CD14-positive monocyte (primary cell): ENCODE results near the gene THSD7B. TPM values are rescaled to one million over a fixed set of nuclear protein-coding genes. Genes with fewer than 3 reads are reported as not detected.

Experiments
- DNase-seq, 3 donors: peaks; one replicate each; pipeline ENCODE4 v3.0.0-alpha.2; 2011 to 2022
- H2AFZ ChIP-seq: 2 replicates; pipeline ENCODE4 v1.6.0; 2012; ENCODE audit warnings: mild to moderate bottlenecking, low read depth, low read length, inconsistent platforms; ENCODE audit not compliant: insufficient read depth, poor library complexity, severe bottlenecking
- H3K27ac ChIP-seq, 2 donors: 1 replicate in 1 of 2; 2 replicates in 1 of 2; pipeline ENCODE4 v1.5.1; 2012 to 2013; ENCODE audit warnings: low read length in 2 of 2, control low read depth in 1 of 2, inconsistent platforms in 1 of 2, low read depth in 1 of 2, mild to moderate bottlenecking in 1 of 2
- H3K27me3 ChIP-seq, 2 donors: one replicate each; pipeline versions ENCODE4 v1.6.0 to v1.6.1; 2011 to 2013; ENCODE audit warnings: low read length in 2 of 2; ENCODE audit not compliant: control insufficient read depth in 2 of 2, insufficient read depth in 2 of 2
- H3K36me3 ChIP-seq, 2 donors: replicated peaks in 1 of 2; 1 replicate in 1 of 2; 2 replicates in 1 of 2; pipeline versions ENCODE4 v1.5.1 to v1.6.1; 2012 to 2013; ENCODE audit warnings: low read length in 2 of 2, control low read depth in 1 of 2, inconsistent platforms in 1 of 2, mild to moderate bottlenecking in 1 of 2; ENCODE audit not compliant: insufficient read depth in 2 of 2, control insufficient read depth in 1 of 2
- H3K4me1 ChIP-seq, 2 donors: 1 replicate in 1 of 2; 2 replicates in 1 of 2; pipeline versions ENCODE4 v1.5.1 to v1.6.1; 2012 to 2013; ENCODE audit warnings: low read length in 2 of 2, control low read depth in 1 of 2, inconsistent platforms in 1 of 2, mild to moderate bottlenecking in 1 of 2, moderate library complexity in 1 of 2; ENCODE audit not compliant: insufficient read depth in 2 of 2, control insufficient read depth in 1 of 2
- H3K4me2 ChIP-seq: replicated peaks from 2 replicates; pipeline ENCODE3; 2012; ENCODE audit warnings: low read length, moderate library complexity, mild to moderate bottlenecking; ENCODE audit not compliant: poor library complexity, severe bottlenecking; ENCODE audit errors: extremely low read depth
- H3K4me3 ChIP-seq, 3 experiments: fragments of 200-600 bp in 1 of 3; sonication (generic) in 1 of 3; replicated peaks in 1 of 3; 1 replicate in 2 of 3; 2 replicates in 1 of 3; pipeline ENCODE4 v1.5.1; 2011 to 2013; ENCODE audit warnings: low read length in 3 of 3, mild to moderate bottlenecking in 3 of 3, control low read depth in 2 of 3, low read depth in 2 of 3, inconsistent platforms in 1 of 3, moderate library complexity in 1 of 3
- H3K79me2 ChIP-seq: 2 replicates; pipeline ENCODE4 v1.6.0; 2012; ENCODE audit warnings: mild to moderate bottlenecking, control low read depth, inconsistent platforms, low read length, moderate library complexity; ENCODE audit not compliant: insufficient read depth
- H3K9ac ChIP-seq: 2 replicates; pipeline ENCODE4 v1.6.0; 2017; ENCODE audit warnings: low read length, mild to moderate bottlenecking; ENCODE audit not compliant: insufficient read depth, poor library complexity, severe bottlenecking
- H3K9me3 ChIP-seq, 2 donors: replicated peaks in 1 of 2; 1 replicate in 1 of 2; 2 replicates in 1 of 2; pipeline versions ENCODE4 v1.5.1 to v1.6.1; 2012 to 2013; ENCODE audit warnings: low read length in 2 of 2, control low read depth in 1 of 2; ENCODE audit not compliant: control insufficient read depth in 1 of 2, insufficient read depth in 1 of 2
- H4K20me1 ChIP-seq: 2 replicates; pipeline ENCODE4 v1.6.0; 2012; ENCODE audit warnings: mild to moderate bottlenecking, low read length, control low read depth, moderate library complexity; ENCODE audit not compliant: insufficient read depth
- H3K27ac Mint-ChIP-seq, 7 donors: one replicate each; pipeline ENCODE4 v1.8.0; 2020; ENCODE audit warnings: mild to moderate bottlenecking in 7 of 7, mixed read lengths in 7 of 7, moderate library complexity in 6 of 7, inconsistent platforms in 2 of 7
- H3K27me3 Mint-ChIP-seq, 3 donors: one replicate each; pipeline ENCODE4 v1.8.0; 2021 to 2022; ENCODE audit warnings: low read depth in 3 of 3, mild to moderate bottlenecking in 3 of 3, mixed read lengths in 3 of 3, moderate library complexity in 3 of 3, inconsistent platforms in 1 of 3
- H3K36me3 Mint-ChIP-seq, 2 donors: one replicate each; pipeline ENCODE4 v1.8.0; 2020; ENCODE audit warnings: mixed read lengths in 2 of 2, inconsistent platforms in 1 of 2, mild to moderate bottlenecking in 1 of 2
- H3K4me1 Mint-ChIP-seq: one replicate; pipeline ENCODE4 v1.8.0; 2020; ENCODE audit warnings: mild to moderate bottlenecking, mixed read lengths
- H3K4me3 Mint-ChIP-seq, 2 donors: one replicate each; pipeline ENCODE4 v1.8.0; 2020; ENCODE audit warnings: mild to moderate bottlenecking in 2 of 2, mixed read lengths in 2 of 2, moderate library complexity in 1 of 2
- H3K9me3 Mint-ChIP-seq, 7 donors: one replicate each; pipeline ENCODE4 v1.8.0; 2020 to 2022; ENCODE audit warnings: mixed read lengths in 7 of 7, mild to moderate bottlenecking in 6 of 7, moderate library complexity in 6 of 7, inconsistent platforms in 2 of 7
- WGBS: methylation state at CpG from one replicate; pipeline ENCODE4 v1.1.5; 2013; ENCODE audit warnings: missing lambda C conversion rate; ENCODE audit not compliant: insufficient coverage; 5-methylcytosine and 5-hydroxymethylcytosine counted together
- intact Hi-C, 2 donors: fragments of 100-400 bp; cut with micrococcal nuclease; formaldehyde crosslinking; loops; one replicate each; pipeline versions ENCODE4 v1.15.0 to v1.15.1; 2023
- polyA plus RNA-seq, 3 donors: library from polyadenylated mRNA; depleted of rRNA in 1 of 3; unstranded in 2 of 3; stranded (reverse) in 1 of 3; fragments of 300-500 nt in 2 of 3; fragments of >200 nt in 1 of 3; fragmentation: Illumina TruSeq in 2 of 3; gene quantifications; 1 replicate in 2 of 3; 2 replicates in 1 of 3; pipeline ENCODE4 v1.2.3, GENCODE V29; 2012 to 2021
- TF ChIP-seq, protein P1 (sequence below): fragments of 200-600 bp; IDR thresholded peaks from one replicate; pipeline ENCODE4 v1.8.0; 2022; ENCODE audit warnings: antibody characterized with exemption, mild to moderate bottlenecking

The THSD7B gene
- polyA plus RNA-seq, 3 donors: not detected

DNA sequence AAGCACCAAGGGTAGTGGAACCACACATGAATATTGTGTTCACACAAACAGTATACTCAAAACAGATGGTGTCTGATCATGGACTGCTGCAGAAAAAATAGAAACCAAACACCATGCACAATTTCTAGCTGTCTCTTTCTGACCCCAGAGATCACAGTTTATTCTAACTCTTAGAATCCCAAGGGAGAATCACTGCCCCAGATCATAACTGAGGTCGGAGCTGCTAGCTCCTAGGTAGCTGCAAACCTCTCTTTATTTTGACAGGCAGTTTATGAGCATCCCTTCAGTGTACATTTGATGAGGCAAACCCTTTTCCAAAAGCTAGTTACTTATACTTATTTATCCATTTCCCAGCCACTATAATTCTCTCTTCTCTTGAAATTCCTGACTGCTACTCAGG, 759.8 kb downstream of the THSD7B start:
- Histone ChIP-seq H2AFZ (no peak overlapping the region), H3K9ac (no peak overlapping the region), H3K4me3 (no peak overlapping the region), H3K4me1 (no peaks in the 10 kb centered on the region), H3K36me3 (no peaks in the 10 kb centered on the region), H3K79me2 (no peaks in the 10 kb centered on the region), H3K4me2 (no peak overlapping the region), H3K27ac (no peak overlapping the region), H3K27me3 (no peaks in the 10 kb centered on the region), H3K9me3 (no peaks in the 10 kb centered on the region), H4K20me1 (no peaks in the 10 kb centered on the region)
- Mint-ChIP-seq H3K27me3 (peaks cover 0 to 2% (median 0%) of the 10 kb centered on the region in 3 donors), H3K4me3 (no peak overlapping the region), H3K36me3 (no peaks in the 10 kb centered on the region), H3K4me1 (no peaks in the 10 kb centered on the region), H3K9me3 (peaks cover 0 to 3% (median 0%) of the 10 kb centered on the region in 7 donors), H3K27ac (no peak overlapping the region)
- intact Hi-C loops: no loop called here
- no CpG with 5 or more reads among the region's 1 CpG for WGBS
- no peak for DNase-seq
- TF ChIP-seq, protein P1, sequence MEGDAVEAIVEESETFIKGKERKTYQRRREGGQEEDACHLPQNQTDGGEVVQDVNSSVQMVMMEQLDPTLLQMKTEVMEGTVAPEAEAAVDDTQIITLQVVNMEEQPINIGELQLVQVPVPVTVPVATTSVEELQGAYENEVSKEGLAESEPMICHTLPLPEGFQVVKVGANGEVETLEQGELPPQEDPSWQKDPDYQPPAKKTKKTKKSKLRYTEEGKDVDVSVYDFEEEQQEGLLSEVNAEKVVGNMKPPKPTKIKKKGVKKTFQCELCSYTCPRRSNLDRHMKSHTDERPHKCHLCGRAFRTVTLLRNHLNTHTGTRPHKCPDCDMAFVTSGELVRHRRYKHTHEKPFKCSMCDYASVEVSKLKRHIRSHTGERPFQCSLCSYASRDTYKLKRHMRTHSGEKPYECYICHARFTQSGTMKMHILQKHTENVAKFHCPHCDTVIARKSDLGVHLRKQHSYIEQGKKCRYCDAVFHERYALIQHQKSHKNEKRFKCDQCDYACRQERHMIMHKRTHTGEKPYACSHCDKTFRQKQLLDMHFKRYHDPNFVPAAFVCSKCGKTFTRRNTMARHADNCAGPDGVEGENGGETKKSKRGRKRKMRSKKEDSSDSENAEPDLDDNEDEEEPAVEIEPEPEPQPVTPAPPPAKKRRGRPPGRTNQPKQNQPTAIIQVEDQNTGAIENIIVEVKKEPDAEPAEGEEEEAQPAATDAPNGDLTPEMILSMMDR: no peak

DNA sequence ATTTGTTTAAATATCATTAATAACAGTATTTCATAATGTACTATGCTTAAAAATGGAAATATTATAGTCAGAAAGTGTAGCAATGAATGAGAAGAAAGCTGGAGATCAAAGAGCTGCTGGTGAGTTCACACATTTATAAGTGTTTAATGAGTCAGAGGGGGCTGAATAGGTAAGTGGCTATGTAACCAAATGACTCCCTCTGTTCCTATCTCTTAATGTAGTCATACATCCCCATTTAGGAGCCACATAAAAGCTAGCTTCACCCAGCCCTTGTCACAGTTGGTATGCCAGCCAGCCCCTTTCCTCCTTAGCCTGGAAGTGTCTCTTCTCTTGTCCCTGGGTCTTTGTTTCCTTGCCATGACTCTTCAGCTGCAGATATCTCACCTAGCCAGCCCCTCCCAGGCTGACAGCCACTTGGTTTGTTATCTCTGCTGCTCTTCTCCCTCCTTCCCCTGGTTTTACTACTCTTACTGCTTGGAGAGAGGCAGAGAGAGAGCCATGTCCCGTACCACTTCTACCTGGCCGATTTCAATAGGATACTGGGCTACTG, 760.4 kb downstream of the THSD7B start:
- H3K27ac ChIP-seq: no peak overlapping the region
- H3K9me3 Mint-ChIP-seq: peaks cover 0 to 3% (median 0%) of the 10 kb centered on the region in 7 donors
- no peak overlapping the region for H3K4me3 Mint-ChIP-seq
- H3K36me3 Mint-ChIP-seq: no peaks in the 10 kb centered on the region
- H3K9me3 ChIP-seq: no peaks in the 10 kb centered on the region
- intact Hi-C loops: no loop called here
- no peaks in the 10 kb centered on the region for H3K36me3 ChIP-seq
- no peak overlapping the region for H3K4me2 ChIP-seq
- H3K27me3 Mint-ChIP-seq: peaks cover 0 to 2% (median 0%) of the 10 kb centered on the region in 3 donors
- no peak for DNase-seq
- no CpG with 5 or more reads among the region's 2 CpGs for WGBS
- H3K4me3 ChIP-seq: no peak overlapping the region
- H3K27ac Mint-ChIP-seq: no peak overlapping the region
- H3K79me2 ChIP-seq: no peaks in the 10 kb centered on the region
- no peak overlapping the region for H3K9ac ChIP-seq
- no peaks in the 10 kb centered on the region for H3K4me1 ChIP-seq
- TF ChIP-seq, protein P1: no peak
- no peaks in the 10 kb centered on the region for H3K4me1 Mint-ChIP-seq
- no peaks in the 10 kb centered on the region for H4K20me1 ChIP-seq
- H3K27me3 ChIP-seq: no peaks in the 10 kb centered on the region
- no peak overlapping the region for H2AFZ ChIP-seq
